GM19023 (cell line): ENCODE data around the gene CA11.
"Not testable (repeated sequence)": the region's sequence is repeated elsewhere in the genome, so short reads cannot be mapped to it uniquely, and the experiment has no call there.

Experiments
- ATAC-seq: cut with Tn5 transposase; IDR thresholded peaks from one replicate; pipeline ENCODE4 v1.9.1; 2021; ENCODE audit warnings: mild to moderate bottlenecking, moderate library complexity; ENCODE audit not compliant: unreplicated experiment

The CA11 gene

DNA sequence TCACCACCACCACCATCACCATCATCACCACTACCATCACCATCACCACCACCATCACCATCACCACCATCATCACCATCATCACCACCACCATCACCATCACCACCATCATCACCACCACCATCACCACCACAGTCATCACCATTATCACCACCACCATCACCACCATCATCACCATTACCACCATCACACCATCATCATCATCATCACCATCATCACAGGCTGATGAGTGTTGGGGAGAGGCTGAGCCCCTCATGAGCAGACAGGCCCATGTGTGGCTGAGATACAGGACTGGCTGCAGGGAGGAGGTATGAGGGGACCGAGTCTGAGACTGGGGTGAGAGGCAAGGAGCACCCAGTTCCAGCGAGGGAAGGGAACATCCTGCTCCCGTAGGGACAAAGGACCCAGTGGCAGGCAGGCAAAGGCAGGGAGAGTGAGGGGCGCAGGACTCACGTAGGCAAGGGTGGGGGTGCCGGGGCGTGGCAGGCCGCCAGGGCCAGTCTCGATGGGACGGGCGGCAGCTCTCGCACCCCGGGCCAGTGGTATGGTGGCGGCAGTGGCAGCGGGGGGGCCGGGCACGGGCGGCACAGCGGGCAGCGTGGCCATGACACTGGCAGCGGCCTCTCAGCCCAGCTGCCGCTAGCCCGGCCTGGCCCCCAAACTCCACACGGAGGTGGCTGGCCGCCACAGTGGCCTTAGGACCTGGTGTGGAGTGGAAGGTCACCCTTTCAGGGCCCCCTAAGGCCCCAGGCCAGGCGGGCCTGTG is 24.1 kb upstream of the CA11 start:
- ATAC-seq = no peak

DNA sequence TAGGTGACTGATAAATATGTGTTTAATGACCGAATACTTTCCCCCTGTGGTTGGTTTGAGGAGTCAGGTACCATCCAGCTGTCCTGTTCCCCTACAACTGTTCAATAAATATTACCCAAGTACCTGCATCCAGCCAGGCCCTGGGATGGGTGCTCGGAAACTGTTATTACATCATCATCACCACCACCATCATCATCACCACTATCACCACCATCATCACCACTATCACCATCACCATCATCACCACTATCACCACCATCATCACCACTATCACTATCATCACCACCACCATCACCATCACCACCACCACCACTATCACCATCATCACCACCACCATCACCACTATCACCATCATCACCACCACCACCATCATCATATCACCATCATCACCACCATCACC is 22.8 kb upstream of the CA11 start:
- no peak for ATAC-seq

DNA sequence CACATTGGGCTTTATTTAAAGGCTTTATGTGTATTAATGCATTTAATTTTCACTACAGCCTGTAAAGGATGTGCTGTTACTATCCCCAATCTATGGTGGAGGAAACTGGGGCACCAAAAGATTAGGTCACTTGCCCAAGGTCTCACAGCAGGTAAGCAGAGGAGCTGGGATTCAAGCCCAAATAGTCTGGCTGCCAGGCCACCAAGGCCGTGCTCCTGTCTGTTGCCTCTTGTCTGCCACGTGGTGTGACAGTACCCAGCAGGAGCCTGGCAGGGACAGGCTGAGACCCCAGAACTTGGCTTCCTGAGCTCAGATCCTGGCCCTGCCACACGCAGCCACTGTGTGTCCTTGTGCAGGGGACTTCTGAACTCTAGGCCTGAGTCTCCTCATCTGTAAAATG is 22.3 kb upstream of the CA11 start:
- ATAC-seq = no peak

DNA sequence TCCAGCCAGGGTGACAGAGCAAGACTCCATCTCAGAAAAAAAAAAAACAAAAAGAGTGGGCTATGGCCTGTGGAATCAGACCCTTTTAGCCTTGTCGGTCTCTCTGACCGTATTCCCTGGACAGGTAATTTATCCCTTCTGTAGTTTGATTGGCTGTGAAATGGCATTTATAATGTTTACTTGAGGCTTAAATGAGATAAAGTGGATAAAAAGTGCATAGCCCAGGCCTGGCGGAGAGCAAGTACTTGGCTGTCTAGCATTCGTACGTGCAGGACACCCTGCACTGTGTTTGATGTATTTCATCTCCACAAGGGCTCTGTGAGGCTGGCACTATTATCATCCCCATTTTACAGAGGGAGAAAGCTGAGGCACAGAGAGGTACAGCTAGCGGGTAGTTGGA is 19.8 kb upstream of the CA11 start:
- ATAC-seq = no peak

DNA sequence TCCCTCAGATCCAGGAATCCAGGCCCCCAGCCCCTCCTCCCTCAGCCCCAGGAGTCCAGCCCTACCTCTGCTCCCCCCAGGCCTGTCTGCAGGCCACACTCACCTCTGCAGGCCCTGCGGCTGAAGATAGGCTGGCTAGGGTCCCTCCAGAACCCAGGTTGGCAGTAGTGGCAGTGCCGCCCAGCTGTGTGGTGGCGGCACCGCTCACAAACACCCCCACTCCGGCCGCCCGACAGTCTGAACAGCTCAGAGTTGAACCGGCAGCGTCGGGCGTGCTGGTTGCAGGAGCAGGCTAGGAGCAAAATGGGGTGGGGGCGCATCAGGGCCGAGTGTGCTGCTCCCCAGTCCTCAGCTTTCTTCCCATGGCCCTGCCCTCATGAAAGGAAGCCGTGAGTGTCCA is 18.5 kb upstream of the CA11 start:
- ATAC-seq = no peak

DNA sequence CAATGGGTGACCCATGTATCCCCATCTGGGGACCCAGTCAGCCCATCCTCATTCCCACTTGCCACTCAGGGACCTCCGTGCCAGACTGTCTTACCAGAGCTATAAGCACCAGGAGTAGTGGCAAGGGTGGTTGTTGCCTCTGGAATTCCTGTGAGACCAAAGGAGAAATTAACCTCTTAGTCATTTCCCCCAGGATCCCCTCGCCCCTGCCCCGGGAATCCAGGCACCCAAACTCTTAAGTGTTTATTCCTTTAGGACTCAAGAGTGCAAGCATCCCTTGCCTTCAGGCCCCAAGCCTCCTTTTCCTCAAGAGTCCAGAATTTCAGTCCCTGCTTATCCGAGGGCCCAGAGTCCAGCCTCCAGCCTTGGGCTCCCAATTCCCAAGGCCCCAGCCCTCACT is 17.7 kb upstream of the CA11 start:
- ATAC-seq = no peak

DNA sequence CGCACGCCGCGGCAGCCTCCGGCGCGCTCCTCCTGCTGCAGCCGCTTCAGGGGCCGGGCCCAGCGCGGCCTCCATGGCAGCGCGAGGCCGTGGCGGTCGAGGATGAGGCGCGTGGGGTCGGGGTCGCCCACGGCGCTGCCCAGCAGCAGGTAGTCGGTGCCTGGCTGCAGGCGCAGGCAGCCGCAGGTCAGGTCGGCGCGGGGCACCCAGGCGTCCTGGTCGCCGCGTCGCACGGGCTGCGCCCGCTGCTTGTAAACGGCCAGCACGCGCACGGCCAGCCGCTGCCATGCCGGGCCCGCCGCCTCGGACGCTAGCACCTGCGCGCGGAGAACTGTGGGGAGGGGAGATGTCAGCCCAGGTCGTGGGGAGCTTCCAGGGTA is 15.7 kb upstream of the CA11 start:
- ATAC-seq = no peak

DNA sequence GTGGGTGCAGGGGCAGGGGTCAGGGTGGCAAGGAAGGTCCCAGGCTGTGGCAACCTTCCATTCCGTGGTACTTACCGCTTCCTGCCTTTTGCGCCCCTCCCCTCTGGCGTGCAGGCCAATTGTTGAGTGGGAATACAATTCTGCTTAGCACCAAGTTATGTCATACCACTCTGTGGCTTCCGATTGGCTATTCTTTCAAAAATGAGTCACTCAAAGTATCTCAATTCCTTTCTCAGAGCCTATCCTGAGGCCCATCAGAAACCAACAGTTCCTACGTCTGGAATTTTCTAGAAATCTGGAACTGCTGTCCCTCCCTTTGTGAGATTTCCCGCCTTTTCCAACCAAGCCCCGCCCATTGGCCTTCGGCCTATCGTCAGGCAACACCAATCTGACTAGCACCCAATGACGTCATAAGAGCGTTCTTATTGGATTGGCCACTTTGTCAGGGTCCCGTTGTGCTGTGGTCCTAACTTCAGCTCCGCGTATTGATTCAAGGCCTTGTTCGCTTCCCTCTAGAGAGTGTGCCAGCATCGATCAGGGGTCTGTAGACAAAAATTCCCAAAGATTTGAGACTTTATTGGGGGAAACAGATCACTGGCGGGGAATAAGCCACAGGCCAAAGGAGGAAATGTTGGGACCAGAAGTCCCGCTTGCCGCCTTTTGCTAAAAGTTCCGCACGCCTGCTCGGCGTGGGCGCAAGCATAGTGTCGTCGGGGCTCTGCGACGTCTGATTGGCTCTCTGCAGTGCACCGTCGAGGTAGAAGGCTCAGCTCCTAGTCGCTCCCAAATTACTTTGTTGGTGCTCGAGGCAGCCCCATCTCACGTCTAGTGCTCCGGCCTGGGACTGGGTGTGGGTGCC is 15.1 kb upstream of the CA11 start:
- peak; percentile 80 for ATAC-seq

DNA sequence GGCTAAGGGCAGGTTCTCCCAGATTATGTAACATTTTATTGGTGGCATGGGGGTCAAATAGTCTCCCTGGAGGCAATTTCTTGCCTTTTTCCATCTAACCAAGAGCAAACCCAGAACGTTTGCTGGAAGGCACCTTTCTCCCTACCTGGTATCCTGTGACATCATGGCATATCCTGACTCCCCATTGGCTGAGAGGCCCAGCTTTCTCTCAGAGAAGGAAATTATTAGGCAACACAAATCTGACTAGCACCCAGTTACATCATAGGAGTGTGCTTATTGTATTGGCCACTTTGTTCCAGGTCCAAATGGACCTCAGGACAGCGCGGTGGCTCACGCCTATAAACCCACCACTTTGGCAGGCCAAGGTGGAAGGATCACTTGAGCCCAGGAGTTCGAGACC is 13.8 kb upstream of the CA11 start:
- ATAC-seq = no peak

DNA sequence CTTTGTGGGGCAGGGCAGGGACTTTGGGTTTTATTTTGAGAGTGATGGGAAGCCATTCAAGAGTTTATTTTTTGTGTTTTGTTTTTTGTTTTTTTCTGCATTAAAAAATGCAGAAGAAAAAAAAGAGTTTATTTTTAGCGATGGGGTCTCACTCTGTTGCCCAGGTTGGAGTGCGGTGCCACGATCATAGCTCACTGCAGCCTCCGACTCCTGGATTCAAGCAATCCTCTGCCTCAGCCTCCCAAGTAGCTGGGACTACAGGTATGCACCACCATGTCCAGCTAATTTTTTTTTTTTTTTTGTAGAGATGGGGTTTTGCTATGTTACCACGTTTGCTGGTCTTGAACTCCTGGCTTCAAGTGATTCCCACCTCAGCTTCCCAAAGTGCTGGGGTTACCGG is 12.5 kb upstream of the CA11 start:
- ATAC-seq = no peak

DNA sequence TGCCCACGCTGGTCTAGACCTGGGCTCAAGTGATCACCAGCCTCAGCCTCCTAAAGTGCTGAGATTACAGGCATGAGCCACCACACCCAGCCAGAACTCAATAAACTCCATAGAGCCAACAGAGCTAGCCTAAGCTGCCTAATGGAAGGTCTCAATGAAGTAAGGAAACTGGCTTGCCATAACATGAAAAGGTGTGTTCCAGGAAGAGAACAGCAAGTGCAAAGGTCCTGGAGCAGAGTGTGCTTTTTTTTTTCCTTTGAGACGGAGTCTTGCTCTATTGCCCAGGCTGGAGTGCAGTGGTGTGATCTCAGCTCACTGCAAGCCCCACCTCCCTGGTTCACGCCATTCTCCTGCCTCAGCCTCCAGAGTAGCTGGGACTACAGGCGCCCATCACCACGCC is 11.8 kb upstream of the CA11 start:
- ATAC-seq = not testable (repeated sequence)

DNA sequence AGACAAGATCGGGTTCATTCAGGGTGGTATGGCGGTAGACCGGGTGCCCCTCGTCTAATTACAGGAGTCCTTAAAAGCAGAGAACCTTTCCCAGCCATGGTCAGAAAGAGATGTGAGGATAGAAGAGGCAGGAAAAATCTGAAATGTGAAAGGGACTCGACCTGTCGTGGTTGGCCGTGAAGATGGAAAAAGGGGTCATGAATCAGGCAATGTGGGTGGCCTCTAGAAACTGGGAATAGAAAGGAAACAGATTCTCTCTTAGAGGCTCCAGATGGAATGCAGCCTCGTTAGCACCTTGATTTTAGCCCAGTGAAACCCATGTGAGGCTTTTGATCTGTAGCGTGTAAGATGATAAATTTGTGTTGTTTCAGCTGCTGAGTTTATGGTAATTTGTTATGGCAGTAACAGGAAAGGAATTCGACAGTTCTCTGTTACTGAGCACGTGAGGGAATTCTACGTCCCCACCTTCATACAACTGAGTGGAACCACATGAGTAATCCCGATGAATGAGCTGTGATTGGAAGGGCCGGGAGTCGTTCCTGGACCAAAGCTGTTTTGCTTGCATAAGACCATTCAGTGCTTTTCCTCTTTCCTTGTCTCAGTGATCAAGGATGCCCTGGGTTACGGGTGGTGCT is 11.0 kb upstream of the CA11 start:
- no peak for ATAC-seq

DNA sequence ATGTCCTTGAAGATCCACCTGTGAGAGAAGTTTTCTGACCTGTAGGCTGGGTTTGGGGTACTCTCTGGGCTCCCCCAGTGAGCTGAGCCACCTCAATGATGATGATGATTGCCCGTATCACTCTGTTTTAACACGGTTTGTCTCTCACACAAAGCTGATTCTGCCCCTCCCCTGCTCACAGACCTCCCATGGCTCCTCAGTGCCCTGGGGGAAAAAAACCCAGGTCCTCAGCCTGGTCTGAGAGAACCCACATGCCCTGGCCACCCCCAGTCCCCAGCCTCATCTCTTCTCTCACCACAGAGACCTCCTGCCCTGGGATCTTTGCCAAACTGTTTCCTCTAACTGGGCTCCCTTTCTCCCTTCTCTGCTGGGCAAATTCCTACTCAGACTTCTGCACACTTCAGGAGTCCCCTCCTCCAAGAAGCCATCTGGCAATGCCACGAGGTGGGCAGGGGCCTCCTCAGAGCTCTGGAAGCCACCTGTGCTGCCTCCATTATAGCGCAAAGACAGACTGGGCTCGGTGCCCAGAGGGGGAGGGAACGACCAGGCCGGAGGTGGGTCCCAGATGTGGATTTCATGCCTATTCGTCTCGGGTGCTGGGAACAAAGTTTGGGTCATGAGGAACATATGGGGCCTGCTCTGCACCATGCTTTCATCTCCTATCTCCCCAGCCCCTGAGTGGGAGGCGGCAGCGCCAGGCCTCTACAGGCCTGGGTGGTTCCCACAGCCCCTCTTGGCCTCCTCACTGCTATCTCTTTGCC is 8.5 kb upstream of the CA11 start:
- no peak for ATAC-seq

DNA sequence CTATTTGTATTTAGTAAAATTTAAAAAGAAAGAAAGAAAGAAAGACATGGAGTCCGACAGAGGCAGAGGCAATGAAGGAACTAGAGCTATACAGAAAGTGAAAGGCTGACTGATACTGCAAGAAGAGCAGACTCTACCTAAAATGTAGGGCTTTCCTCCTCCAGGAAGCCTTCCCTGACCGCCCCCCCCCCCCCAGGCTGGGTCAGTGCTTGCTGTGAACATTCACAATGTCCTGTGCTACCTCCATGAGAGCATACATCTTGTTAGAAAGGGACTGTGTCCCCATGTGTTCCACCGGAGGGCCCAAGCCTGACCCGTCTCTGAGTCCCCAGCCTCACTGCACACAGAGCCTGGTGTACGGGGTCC is 5.7 kb upstream of the CA11 start:
- no peak for ATAC-seq

DNA sequence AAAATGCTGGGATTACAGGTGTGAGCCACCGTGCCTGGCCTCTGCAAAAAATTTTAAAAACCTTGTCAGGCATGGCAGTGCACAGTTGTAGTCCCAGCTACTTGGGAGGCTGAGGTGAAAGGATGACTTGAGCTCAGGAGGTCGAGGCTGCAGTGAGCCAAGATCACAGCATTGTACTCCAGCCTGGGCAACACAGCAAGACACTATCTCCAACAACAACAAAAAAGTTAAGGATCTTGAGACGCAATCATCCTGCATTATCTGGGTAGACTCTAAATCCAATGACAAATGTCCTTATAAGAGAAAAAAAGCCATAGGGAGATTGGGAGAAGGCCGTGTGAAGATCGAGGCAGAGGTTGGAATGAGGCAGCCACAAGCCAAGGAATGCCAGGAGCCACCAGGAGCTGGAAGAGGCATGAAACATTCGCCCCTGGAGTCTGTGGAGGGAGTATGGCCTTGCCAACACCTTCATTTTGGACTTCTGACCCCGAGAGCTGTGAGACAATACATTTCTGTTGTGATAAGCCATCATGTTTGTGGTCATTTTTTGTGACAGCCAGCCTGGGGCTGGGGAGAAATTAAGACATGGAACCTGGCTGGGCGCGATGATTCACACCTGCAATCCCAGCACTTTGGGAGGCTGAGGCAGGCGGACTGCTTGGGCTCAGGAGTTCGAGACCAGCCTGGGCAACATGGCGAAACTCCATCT is 5.1 kb upstream of the CA11 start:
- no peak for ATAC-seq

DNA sequence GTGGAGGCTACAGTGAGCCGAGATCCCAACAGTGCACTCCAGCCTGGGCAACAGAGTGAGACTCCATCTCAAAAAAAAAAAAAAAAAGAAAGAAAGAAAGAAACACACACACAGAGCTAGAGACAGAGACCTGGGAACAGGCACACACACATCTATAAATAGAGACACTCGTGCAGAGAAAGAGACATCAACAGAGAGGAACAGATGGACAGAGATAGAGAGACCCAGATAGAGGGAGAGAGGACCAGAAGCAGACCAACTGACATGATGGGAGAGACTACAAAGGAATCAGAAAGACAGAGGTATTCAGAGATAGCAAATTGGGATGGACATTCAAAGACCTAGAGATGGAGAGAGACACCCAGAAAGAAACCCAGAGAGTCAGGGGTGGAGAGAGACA is 2.1 kb upstream of the CA11 start:
- ATAC-seq = no peak

DNA sequence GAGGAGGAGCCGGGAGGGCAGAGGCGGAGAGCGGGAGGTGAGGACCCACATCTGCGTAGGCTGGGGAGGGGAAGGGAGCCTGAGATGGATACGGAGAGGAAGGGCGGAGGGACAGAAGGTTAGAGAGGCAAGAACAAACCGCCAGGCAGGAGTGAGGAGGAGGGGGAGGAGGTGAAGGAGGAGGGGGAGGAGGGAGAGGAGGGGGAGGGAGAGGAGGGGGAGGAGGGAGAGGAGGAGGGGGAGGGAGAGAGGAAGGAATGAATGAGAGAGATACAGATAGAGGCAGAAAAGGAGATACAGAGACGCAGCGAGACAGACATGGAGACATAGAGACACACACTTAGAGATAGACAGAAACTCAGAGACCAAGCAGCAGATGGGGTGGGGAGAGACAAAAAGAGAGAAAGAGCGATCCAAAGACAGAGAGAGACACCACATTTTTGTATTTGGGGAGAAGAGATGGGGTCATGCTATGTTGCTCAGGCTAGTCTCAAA is 782 bp upstream of the CA11 start:
- ATAC-seq = no peak

DNA sequence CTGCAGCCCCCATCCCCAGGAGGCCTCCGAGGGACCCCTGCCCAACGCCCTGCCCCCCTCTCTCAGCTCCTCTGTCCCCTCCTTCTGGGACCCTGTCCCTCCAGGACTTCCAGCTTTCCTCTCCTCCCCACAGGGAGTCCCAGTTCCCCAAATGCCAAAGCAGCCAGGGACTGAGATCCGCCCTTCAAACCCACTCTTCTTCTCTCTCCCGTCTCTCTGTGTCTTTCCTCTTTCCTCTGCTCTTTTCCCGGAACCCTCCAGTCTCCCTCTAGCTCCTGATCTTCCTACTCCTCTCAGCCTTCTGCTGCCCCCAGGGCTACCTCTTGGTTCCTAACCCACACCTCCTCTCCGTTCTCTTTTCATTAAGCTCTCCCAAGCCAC is 377 bp downstream of the CA11 start:
- ATAC-seq = no peak

DNA sequence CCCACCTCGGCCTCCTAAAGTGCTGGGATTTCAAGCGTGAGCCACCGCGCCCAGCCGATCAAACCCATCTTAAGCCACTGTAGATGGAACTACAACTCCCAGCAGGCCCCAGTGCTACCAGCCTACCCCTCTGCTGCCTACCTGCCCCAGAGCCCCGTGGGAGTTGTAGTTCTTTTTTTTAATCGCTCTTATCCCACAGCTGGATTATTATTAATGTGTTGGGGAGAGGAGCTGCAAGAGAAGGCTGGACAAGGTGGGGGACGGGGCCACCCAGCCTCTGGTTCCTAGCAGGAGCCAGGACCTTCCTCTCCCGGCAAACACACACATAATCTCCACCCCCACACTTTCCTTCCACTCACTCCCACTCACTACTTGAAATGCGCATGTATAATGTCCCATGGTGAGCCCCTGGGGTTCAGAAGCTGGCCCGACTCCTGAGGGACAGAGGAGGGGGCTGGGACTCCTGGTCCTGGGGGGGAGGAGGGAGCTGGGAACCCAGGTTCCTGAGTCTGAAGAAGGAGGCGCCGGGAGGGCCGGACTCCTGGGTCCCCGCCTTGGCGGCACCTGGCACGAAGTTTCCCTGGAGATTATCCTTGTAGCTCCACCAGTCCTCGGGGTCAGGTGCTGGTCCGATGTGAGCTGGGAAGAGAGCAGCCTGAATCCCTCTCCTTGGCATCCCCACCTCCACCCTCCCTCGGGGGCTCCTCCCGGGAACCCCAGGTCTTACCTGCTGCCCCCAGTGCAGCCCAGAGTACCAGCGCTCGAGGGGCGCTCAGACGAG is 958 bp downstream of the CA11 start:
- ATAC-seq = no peak

DNA sequence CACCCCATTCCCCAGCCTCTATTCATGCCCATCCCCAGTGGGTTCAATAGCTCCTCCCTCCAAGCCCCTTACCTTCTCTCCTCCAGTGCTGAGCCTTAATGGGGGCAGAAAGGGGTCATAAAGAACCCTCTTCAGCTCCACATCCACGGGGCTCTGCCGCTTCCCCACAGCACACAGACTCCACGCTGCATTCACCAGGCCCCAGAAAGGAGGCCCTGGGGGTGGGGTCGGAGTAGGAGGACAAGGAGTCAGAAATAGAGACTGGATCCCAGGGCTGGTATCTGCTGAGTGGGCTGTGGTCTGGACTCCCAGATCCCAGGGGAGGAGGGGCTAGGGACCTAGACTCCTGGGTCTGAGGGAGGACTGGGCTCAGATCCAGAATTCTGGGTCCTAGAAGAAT is 1.6 kb downstream of the CA11 start:
- ATAC-seq = no peak
